SK-N-SH (cell line): ENCODE data around the gene HIPK1. TPM values are rescaled to one million over a fixed set of nuclear protein-coding genes. Genes with fewer than 3 reads are reported as not detected.

Experiments used
- CTCF ChIA-PET: fragments of 300-600, 350-600 bp; formaldehyde crosslinking; extraction: SDS; loops from one replicate; lab custom pipeline; 2021; lab: Yijun Ruan, JAX
- POLR2A ChIA-PET: fragments of 350-600 bp; sonication (Branson Sonifier 250); formaldehyde crosslinking; extraction: SDS; loops from one replicate; lab custom pipeline; 2020; ENCODE audit warnings: antibody characterized with exemption, inconsistent platforms; lab: Yijun Ruan, JAX
- DNase-seq: peaks from one replicate; pipeline ENCODE4 v3.0.0; 2012
- H2AFZ ChIP-seq: fragments of 200-600 bp; sonication (generic); 2 replicates; pipeline ENCODE4 v1.8.1; 2016; ENCODE audit warnings: antibody characterized with exemption, mild to moderate bottlenecking, low read depth
- H3F3A ChIP-seq: fragments of 200-600 bp; sonication (generic); replicated peaks from 2 replicates; pipeline ENCODE3; 2016; ENCODE audit warnings: antibody characterized with exemption, mild to moderate bottlenecking; ENCODE audit not compliant: insufficient read depth
- H3K27ac ChIP-seq, 2 experiments: fragments of 200-500 bp in 1 of 2; fragments of 200-600 bp in 1 of 2; sonication (Bioruptor generic) in 1 of 2; sonication (generic), shearing (Covaris generic) in 1 of 2; 2 replicates each; pipeline versions ENCODE4 v1.5.1 to v1.6.1; 2014 to 2016; ENCODE audit warnings: low read depth in 2 of 2, inconsistent platforms in 1 of 2, low read length in 1 of 2, mild to moderate bottlenecking in 1 of 2, mixed read lengths in 1 of 2
- H3K27me3 ChIP-seq: fragments of 200-600 bp; sonication (generic), shearing (Covaris generic); 2 replicates; pipeline ENCODE4 v1.6.1; 2016; ENCODE audit warnings: mixed run types; ENCODE audit not compliant: insufficient read depth
- H3K36me3 ChIP-seq, 2 experiments: fragments of 200-500 bp in 1 of 2; fragments of 200-600 bp in 1 of 2; sonication (Bioruptor generic) in 1 of 2; sonication (generic) in 1 of 2; replicated peaks in 1 of 2; 2 replicates each; pipeline versions ENCODE3 to v1.5.1; 2014 to 2016; ENCODE audit warnings: low read length in 1 of 2, mild to moderate bottlenecking in 1 of 2; ENCODE audit not compliant: insufficient read depth in 2 of 2, control insufficient read depth in 1 of 2
- H3K4me1 ChIP-seq, 2 experiments: fragments of 200-500 bp in 1 of 2; fragments of 200-600 bp in 1 of 2; sonication (Bioruptor generic) in 1 of 2; sonication (generic), shearing (Covaris generic) in 1 of 2; 2 replicates each; pipeline versions ENCODE4 v1.5.1 to v1.6.1; 2014 to 2016; ENCODE audit warnings: low read depth in 1 of 2, low read length in 1 of 2, mixed run types in 1 of 2; ENCODE audit not compliant: insufficient read depth in 2 of 2, control insufficient read depth in 1 of 2
- H3K4me2 ChIP-seq: fragments of 200-600 bp; sonication (generic), shearing (Covaris generic); 2 replicates; pipeline ENCODE4 v1.6.1; 2017; ENCODE audit warnings: mixed run types
- H3K4me3 ChIP-seq, 2 experiments: fragments of 200-500 bp in 1 of 2; fragments of 200-600 bp in 1 of 2; sonication (Bioruptor generic) in 1 of 2; sonication (generic), shearing (Covaris generic) in 1 of 2; 2 replicates each; pipeline versions ENCODE4 v1.5.1 to v1.8.1; 2014 to 2016; ENCODE audit warnings: low read depth in 2 of 2, inconsistent platforms in 1 of 2, low read length in 1 of 2, mild to moderate bottlenecking in 1 of 2, mixed read lengths in 1 of 2, moderate library complexity in 1 of 2
- H3K79me2 ChIP-seq: fragments of 200-600 bp; sonication (generic); 2 replicates; pipeline ENCODE4 v1.8.1; 2017; ENCODE audit warnings: mild to moderate bottlenecking; ENCODE audit not compliant: insufficient read depth
- H3K9ac ChIP-seq: fragments of 200-600 bp; sonication (generic); 2 replicates; pipeline ENCODE4 v1.6.1; 2017; ENCODE audit warnings: mixed run types
- H3K9me2 ChIP-seq: fragments of 200-600 bp; sonication (generic); 2 replicates; pipeline ENCODE4 v1.6.1; 2017; ENCODE audit warnings: mixed run types
- H3K9me3 ChIP-seq: fragments of 200-600 bp; sonication (generic); 2 replicates; pipeline ENCODE4 v1.6.1; 2017; ENCODE audit warnings: mixed run types, mild to moderate bottlenecking, moderate library complexity
- H4K20me1 ChIP-seq: fragments of 200-600 bp; sonication (generic); 2 replicates; pipeline ENCODE4 v1.6.1; 2017; ENCODE audit warnings: mild to moderate bottlenecking, mixed run types; ENCODE audit not compliant: insufficient read depth
- ELF1 ChIP-seq: IDR thresholded peaks from 2 replicates; pipeline ENCODE4 v1.4.0; 2012
- EP300 ChIP-seq, 2 experiments: IDR thresholded peaks; 2 replicates each; pipeline versions ENCODE4 v1.4.0 to v1.6.1; 2012; ENCODE audit warnings: borderline replicate concordance in 1 of 2, low read depth in 1 of 2, low read length in 1 of 2
- FOXJ3 ChIP-seq: sonication (generic); formaldehyde crosslinking; IDR thresholded peaks from 2 replicates; pipeline ENCODE4 v1.5.1; 2020; ENCODE audit warnings: mild to moderate bottlenecking, missing genetic modification reagents
- GABPA ChIP-seq: IDR thresholded peaks from 2 replicates; pipeline ENCODE4 v1.4.0; 2012; ENCODE audit warnings: low read depth, mild to moderate bottlenecking
- JUND ChIP-seq: IDR thresholded peaks from 2 replicates; pipeline ENCODE4 v1.4.0; 2012
- MEF2A ChIP-seq: IDR thresholded peaks from 2 replicates; pipeline ENCODE4 v1.4.0; 2012; ENCODE audit warnings: low read depth, borderline replicate concordance
- NFIC ChIP-seq: IDR thresholded peaks from 2 replicates; pipeline ENCODE4 v1.4.0; 2012; ENCODE audit warnings: borderline replicate concordance
- NRF1 ChIP-seq: IDR thresholded peaks from 2 replicates; pipeline ENCODE4 v1.6.1; 2012; ENCODE audit warnings: low read depth, mild to moderate bottlenecking, low read length
- RAD21 ChIP-seq: IDR thresholded peaks from 2 replicates; pipeline ENCODE4 v1.6.1; 2012; ENCODE audit warnings: mild to moderate bottlenecking, low read length
- RFX5 ChIP-seq: IDR thresholded peaks from 2 replicates; pipeline ENCODE4 v1.6.1; 2012; ENCODE audit warnings: mild to moderate bottlenecking, improper control_type of control experiment, low read length
- SIN3A ChIP-seq: IDR thresholded peaks from 2 replicates; pipeline ENCODE4 v1.6.1; 2012; ENCODE audit warnings: low read depth, mild to moderate bottlenecking, low read length, moderate library complexity, borderline replicate concordance
- TCF12 ChIP-seq: IDR thresholded peaks from 2 replicates; pipeline ENCODE4 v1.4.0; 2012
- polyA plus RNA-seq, 3 experiments: library from polyadenylated mRNA; depleted of rRNA; stranded (reverse); fragments of >200 nt; gene quantifications; 2 replicates each; pipeline ENCODE4 v1.2.3, GENCODE V29; 2012
- TF ChIP-seq, protein P1 (sequence below): fragments of 200-600 bp; sonication (generic); IDR thresholded peaks from 2 replicates; pipeline ENCODE4 v1.6.1; 2017; ENCODE audit warnings: antibody characterized with exemption, mild to moderate bottlenecking, moderate library complexity
- TF ChIP-seq, protein P2 (sequence below): fragments of 150-350 bp; IDR thresholded peaks from 2 replicates; pipeline ENCODE4 v1.6.1; 2017; ENCODE audit warnings: antibody characterized with exemption, low read length, low read depth, borderline replicate concordance
- TF ChIP-seq, protein P3 (sequence below): IDR thresholded peaks from 2 replicates; pipeline ENCODE4 v1.4.0; 2012; ENCODE audit warnings: low read depth, borderline replicate concordance
- TF ChIP-seq, protein P4 (sequence below): IDR thresholded peaks from 2 replicates; pipeline ENCODE4 v1.4.0; 2012; ENCODE audit warnings: low read depth

Gene HIPK1
- polyA plus RNA-seq, 1 of the 3 experiments (the other 2 are of a cell fraction) = 7.1 TPM

DNA sequence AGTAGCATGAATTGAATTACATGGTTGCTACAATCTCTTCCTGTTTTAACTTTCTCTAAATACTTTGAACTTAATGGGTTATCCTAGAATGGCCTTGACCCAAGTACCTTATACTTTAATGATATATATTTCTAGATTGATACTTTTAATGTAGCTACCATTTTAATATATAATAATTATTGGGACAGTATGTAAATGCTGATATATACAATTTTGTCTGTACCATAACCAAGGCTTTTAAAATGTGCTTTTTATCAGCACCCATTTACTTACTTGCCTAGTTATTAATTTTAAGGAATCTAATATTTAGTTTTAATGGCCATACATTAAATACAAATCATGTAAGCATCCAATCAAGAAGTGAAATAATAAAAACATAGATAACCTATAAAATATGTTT lies 13.4 kb downstream of the HIPK1 start:
- Histone ChIP-seq H4K20me1 (peaks cover 54% of the 10 kb centered on the region), H2AFZ (no peak overlapping the region), H3F3A (peaks cover 9% of the 10 kb centered on the region), H3K27ac (no peak overlapping the region), H3K9me3 (no peaks in the 10 kb centered on the region), H3K4me1 (peaks cover 3 to 16% of the 10 kb centered on the region in 2 experiments; a peak in 3 of 4 replicates), H3K4me3 (no peak overlapping the region), H3K9me2 (no peaks in the 10 kb centered on the region), H3K4me2 (no peak overlapping the region)
- ChIA-PET CTCF (no interaction called here), POLR2A (no interaction called here)
- no peak for TF ChIP-seq EP300 (IDR thresholded peaks at IDR 0.05; ENCODE audit: borderline replicate concordance in 1 of 2, low read depth in 1 of 2, low read length in 1 of 2)
- no peak for TF ChIP-seq JUND
- TF ChIP-seq, protein P1, sequence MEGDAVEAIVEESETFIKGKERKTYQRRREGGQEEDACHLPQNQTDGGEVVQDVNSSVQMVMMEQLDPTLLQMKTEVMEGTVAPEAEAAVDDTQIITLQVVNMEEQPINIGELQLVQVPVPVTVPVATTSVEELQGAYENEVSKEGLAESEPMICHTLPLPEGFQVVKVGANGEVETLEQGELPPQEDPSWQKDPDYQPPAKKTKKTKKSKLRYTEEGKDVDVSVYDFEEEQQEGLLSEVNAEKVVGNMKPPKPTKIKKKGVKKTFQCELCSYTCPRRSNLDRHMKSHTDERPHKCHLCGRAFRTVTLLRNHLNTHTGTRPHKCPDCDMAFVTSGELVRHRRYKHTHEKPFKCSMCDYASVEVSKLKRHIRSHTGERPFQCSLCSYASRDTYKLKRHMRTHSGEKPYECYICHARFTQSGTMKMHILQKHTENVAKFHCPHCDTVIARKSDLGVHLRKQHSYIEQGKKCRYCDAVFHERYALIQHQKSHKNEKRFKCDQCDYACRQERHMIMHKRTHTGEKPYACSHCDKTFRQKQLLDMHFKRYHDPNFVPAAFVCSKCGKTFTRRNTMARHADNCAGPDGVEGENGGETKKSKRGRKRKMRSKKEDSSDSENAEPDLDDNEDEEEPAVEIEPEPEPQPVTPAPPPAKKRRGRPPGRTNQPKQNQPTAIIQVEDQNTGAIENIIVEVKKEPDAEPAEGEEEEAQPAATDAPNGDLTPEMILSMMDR = no peak
- TF ChIP-seq, protein P2, sequence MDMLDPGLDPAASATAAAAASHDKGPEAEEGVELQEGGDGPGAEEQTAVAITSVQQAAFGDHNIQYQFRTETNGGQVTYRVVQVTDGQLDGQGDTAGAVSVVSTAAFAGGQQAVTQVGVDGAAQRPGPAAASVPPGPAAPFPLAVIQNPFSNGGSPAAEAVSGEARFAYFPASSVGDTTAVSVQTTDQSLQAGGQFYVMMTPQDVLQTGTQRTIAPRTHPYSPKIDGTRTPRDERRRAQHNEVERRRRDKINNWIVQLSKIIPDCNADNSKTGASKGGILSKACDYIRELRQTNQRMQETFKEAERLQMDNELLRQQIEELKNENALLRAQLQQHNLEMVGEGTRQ = no peak
- no peak for TF ChIP-seq RAD21
- no peak for TF ChIP-seq TCF12
- TF ChIP-seq FOXJ3 (CRISPR knock-in tag) = no peak
- TF ChIP-seq, protein P3, sequence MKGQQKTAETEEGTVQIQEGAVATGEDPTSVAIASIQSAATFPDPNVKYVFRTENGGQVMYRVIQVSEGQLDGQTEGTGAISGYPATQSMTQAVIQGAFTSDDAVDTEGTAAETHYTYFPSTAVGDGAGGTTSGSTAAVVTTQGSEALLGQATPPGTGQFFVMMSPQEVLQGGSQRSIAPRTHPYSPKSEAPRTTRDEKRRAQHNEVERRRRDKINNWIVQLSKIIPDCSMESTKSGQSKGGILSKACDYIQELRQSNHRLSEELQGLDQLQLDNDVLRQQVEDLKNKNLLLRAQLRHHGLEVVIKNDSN = no peak
- TF ChIP-seq SIN3A = no peak
- TF ChIP-seq, protein P4, sequence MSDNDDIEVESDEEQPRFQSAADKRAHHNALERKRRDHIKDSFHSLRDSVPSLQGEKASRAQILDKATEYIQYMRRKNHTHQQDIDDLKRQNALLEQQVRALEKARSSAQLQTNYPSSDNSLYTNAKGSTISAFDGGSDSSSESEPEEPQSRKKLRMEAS = no peak
- no peak for TF ChIP-seq ELF1
- no peak for TF ChIP-seq RFX5
- no peak for TF ChIP-seq MEF2A
- no peak for TF ChIP-seq GABPA
- TF ChIP-seq NRF1 = no peak
- no peak for TF ChIP-seq NFIC
- TF ChIP-seq, all 33 proteins: peak for 0
- Histone ChIP-seq H3K9ac (no peak overlapping the region), H3K36me3 (peaks cover 17 to 24% of the 10 kb centered on the region in 2 experiments), H3K79me2 (peaks cover 94% of the 10 kb centered on the region), H3K27me3 (no peaks in the 10 kb centered on the region)
- no peak for DNase-seq
